HL-60 (cell line): ENCODE measurements around the gene KRTAP10-1.

Source experiments
- DNase-seq, 2 experiments: peaks; one replicate each; pipeline ENCODE4 v3.0.0-alpha.2; 2010 to 2020; ENCODE audit warnings: low read depth in 1 of 2, low spot score in 1 of 2
- H3K27ac ChIP-seq: fragments of 250-450 bp; sonication (Bioruptor Pico); replicated peaks from 2 replicates; pipeline ENCODE4 v1.5.1; 2020; ENCODE audit warnings: mild to moderate bottlenecking, moderate library complexity
- H3K27me3 ChIP-seq: fragments of 250-450 bp; sonication (Bioruptor Pico); 2 replicates; pipeline ENCODE4 v1.5.1; 2021; ENCODE audit warnings: mild to moderate bottlenecking, moderate library complexity; ENCODE audit not compliant: insufficient read depth, poor library complexity, severe bottlenecking
- H3K4me3 ChIP-seq: replicated peaks from 2 replicates; pipeline ENCODE4 v1.5.1; 2011; ENCODE audit warnings: mild to moderate bottlenecking, control low read depth, low read length; ENCODE audit not compliant: insufficient read depth
- GABPA ChIP-seq: IDR thresholded peaks from 2 replicates; pipeline ENCODE4 v1.6.1; 2012; ENCODE audit warnings: low read depth
- POLR2AphosphoS5 ChIP-seq: IDR thresholded peaks from 2 replicates; pipeline ENCODE4 v1.6.1; 2012; ENCODE audit warnings: low read depth
- SPI1 ChIP-seq: IDR thresholded peaks from 2 replicates; pipeline ENCODE4 v1.6.1; 2012; ENCODE audit warnings: low read depth, mild to moderate bottlenecking, borderline replicate concordance
- TF ChIP-seq, protein P1 (sequence below): IDR thresholded peaks from 2 replicates; pipeline ENCODE4 v1.6.1; 2012; ENCODE audit warnings: low read depth; ENCODE audit not compliant: insufficient replicate concordance
- TF ChIP-seq, protein P2 (sequence below): IDR thresholded peaks from one replicate; pipeline ENCODE4 v1.5.1; 2011; ENCODE audit warnings: low read length, control low read depth, inconsistent platforms; ENCODE audit not compliant: insufficient read depth

Gene KRTAP10-1

DNA sequence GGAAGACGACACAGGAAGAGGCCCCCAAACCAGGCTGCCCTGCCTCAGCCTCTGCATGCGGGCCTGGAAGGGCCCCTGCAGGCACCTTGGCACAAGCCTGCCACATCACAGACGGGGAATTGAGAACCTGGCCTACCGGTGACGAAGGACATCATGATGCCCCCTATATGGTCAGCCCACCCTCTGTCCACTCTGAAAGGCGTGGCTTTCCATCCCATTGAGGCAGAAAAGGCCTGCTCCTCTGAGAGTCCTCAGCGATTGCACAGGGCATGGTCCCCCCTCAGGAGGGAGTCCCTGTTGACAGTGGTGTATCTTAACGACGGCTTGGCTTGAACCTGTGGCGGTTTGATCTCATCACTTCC is 11.4 kb downstream of the KRTAP10-1 start:
- H3K27me3 ChIP-seq = no peaks in the 10 kb centered on the region
- TF ChIP-seq SPI1 = no peak
- no peak for TF ChIP-seq GABPA
- TF ChIP-seq, protein P1, sequence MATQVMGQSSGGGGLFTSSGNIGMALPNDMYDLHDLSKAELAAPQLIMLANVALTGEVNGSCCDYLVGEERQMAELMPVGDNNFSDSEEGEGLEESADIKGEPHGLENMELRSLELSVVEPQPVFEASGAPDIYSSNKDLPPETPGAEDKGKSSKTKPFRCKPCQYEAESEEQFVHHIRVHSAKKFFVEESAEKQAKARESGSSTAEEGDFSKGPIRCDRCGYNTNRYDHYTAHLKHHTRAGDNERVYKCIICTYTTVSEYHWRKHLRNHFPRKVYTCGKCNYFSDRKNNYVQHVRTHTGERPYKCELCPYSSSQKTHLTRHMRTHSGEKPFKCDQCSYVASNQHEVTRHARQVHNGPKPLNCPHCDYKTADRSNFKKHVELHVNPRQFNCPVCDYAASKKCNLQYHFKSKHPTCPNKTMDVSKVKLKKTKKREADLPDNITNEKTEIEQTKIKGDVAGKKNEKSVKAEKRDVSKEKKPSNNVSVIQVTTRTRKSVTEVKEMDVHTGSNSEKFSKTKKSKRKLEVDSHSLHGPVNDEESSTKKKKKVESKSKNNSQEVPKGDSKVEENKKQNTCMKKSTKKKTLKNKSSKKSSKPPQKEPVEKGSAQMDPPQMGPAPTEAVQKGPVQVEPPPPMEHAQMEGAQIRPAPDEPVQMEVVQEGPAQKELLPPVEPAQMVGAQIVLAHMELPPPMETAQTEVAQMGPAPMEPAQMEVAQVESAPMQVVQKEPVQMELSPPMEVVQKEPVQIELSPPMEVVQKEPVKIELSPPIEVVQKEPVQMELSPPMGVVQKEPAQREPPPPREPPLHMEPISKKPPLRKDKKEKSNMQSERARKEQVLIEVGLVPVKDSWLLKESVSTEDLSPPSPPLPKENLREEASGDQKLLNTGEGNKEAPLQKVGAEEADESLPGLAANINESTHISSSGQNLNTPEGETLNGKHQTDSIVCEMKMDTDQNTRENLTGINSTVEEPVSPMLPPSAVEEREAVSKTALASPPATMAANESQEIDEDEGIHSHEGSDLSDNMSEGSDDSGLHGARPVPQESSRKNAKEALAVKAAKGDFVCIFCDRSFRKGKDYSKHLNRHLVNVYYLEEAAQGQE = no peak
- TF ChIP-seq, protein P2, sequence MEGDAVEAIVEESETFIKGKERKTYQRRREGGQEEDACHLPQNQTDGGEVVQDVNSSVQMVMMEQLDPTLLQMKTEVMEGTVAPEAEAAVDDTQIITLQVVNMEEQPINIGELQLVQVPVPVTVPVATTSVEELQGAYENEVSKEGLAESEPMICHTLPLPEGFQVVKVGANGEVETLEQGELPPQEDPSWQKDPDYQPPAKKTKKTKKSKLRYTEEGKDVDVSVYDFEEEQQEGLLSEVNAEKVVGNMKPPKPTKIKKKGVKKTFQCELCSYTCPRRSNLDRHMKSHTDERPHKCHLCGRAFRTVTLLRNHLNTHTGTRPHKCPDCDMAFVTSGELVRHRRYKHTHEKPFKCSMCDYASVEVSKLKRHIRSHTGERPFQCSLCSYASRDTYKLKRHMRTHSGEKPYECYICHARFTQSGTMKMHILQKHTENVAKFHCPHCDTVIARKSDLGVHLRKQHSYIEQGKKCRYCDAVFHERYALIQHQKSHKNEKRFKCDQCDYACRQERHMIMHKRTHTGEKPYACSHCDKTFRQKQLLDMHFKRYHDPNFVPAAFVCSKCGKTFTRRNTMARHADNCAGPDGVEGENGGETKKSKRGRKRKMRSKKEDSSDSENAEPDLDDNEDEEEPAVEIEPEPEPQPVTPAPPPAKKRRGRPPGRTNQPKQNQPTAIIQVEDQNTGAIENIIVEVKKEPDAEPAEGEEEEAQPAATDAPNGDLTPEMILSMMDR = no peak
- no peak overlapping the region for H3K4me3 ChIP-seq
- no peak for DNase-seq
- no peak overlapping the region for H3K27ac ChIP-seq

DNA sequence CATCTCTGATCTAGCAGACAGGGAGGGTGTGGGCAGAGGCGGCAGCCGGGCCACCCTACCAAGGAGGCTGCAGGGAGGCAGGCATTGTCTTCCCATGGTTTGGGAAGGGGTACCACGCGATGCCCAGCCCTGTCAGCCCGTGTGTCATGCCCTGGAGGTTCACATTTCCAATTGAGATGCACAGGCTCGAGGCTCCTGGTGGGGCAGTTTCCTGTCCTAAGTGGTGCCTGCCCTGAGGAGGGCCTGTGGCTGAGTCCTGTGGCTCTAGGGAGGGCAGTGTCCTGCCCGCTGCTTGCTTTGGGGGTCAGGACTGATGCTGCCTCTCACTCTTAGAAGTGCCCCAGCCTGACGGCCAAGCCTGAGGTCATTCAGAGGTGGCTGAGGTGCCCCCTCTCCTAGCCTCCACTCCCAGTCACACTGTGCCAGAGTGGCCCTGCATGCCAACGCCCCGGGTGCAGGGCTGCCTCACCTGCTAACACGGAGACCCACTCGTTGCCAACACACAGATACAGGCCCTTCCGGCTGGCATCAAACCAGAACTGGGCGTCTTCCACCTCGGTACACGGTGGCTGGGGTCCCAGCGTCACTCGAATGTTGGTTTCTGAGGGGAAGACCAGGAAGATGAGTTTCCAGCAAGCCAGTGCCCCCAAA is 11.9 kb downstream of the KRTAP10-1 start:
- no peaks in the 10 kb centered on the region for H3K27me3 ChIP-seq
- TF ChIP-seq SPI1 (no peak), GABPA (no peak), POLR2AphosphoS5 (no peak)
- TF ChIP-seq, protein P1 = no peak
- TF ChIP-seq, protein P2 = no peak
- H3K4me3 ChIP-seq = no peak overlapping the region
- DNase-seq = no peak
- no peak overlapping the region for H3K27ac ChIP-seq

DNA sequence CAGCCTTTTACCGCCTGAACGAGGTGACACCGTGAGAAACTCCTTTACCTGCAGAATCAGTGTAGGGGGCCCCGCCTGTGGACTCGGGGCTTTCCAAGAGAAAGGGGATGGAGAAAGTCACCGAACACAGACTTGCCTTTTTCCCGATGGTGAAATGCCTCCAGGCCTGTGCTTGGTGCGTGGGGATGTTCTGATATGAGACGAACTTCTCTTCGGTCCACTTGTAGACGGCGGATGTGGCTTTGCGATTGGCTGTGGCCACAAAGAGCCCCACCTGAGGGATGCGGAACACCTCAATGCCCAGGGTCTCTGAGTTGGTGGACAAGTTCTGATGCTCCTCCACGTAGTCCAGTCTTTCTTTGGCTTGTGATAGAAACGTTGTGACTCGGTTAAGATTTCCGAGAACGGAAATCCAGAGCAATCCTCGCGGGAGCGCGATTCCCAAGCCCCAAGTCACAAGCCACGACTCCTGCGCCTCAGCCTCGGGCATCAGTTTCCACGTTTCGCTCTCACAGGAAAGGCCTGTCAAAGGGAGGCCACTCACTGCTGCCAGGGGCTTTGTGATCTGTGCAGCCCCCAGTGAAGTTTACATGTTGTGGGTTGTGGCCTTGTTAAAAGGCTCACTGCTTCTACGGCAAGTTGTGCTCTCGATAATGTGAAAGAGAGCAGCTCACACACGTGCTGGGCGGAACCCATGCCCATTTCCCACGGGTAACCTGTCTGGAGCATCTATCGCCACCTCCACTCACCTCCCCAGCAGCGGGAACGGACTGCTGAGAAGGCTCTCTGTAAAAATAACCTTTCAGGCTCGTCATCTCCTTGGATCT is 12.6 kb downstream of the KRTAP10-1 start:
- no peak for DNase-seq
- H3K27ac ChIP-seq = no peak overlapping the region
- no peaks in the 10 kb centered on the region for H3K27me3 ChIP-seq
- TF ChIP-seq, protein P2 = no peak
- TF ChIP-seq, protein P1 = no peak
- TF ChIP-seq SPI1 (no peak), GABPA (no peak), POLR2AphosphoS5 (no peak)
- no peak overlapping the region for H3K4me3 ChIP-seq
